C4-2B (cell line): ENCODE results near the gene RRP8.

Experiments
- CTCF ChIP-seq: fragments of 450-650 bp; conservative IDR thresholded peaks from 2 replicates; pipeline ENCODE4 v1.5.1; 2017; ENCODE audit warnings: mild to moderate bottlenecking
- ZFX ChIP-seq: fragments of 450-650 bp; IDR thresholded peaks from 2 replicates; pipeline ENCODE4 v1.6.1; 2017

- TF ChIP-seq CTCF (no peak), ZFX (no peak)
Measured at GRCh38 chr11:6638429-6638828, 35.0 kb upstream of the RRP8 start.
